Gastroesophageal sphincter (tissue), 3 donors: Measurements from ENCODE around the gene SGCE.

Experiments
- CTCF ChIP-seq, 4 experiments: fragments of 200-600 bp in 2 of 4; fragments of 450-650 bp in 2 of 4; sonication (generic) in 1 of 4; IDR thresholded peaks; one replicate each; pipeline ENCODE4 v1.5.1; 2017 to 2019; ENCODE audit warnings: antibody characterized with exemption in 4 of 4, mild to moderate bottlenecking in 2 of 4, moderate library complexity in 2 of 4
- EP300 ChIP-seq: sonication (generic); formaldehyde crosslinking; IDR thresholded peaks from one replicate; pipeline ENCODE4 v1.6.1; 2017; ENCODE audit warnings: antibody characterized with exemption, mild to moderate bottlenecking
- POLR2A ChIP-seq, 2 donors: fragments of 450-650 bp; IDR thresholded peaks; one replicate each; pipeline ENCODE4 v1.6.1; 2017; ENCODE audit warnings: antibody characterized with exemption in 2 of 2, mild to moderate bottlenecking in 2 of 2, moderate library complexity in 1 of 2
- POLR2AphosphoS5 ChIP-seq: sonication (generic); formaldehyde crosslinking; IDR thresholded peaks from one replicate; pipeline ENCODE4 v1.6.1; 2017; ENCODE audit warnings: antibody characterized with exemption

DNA sequence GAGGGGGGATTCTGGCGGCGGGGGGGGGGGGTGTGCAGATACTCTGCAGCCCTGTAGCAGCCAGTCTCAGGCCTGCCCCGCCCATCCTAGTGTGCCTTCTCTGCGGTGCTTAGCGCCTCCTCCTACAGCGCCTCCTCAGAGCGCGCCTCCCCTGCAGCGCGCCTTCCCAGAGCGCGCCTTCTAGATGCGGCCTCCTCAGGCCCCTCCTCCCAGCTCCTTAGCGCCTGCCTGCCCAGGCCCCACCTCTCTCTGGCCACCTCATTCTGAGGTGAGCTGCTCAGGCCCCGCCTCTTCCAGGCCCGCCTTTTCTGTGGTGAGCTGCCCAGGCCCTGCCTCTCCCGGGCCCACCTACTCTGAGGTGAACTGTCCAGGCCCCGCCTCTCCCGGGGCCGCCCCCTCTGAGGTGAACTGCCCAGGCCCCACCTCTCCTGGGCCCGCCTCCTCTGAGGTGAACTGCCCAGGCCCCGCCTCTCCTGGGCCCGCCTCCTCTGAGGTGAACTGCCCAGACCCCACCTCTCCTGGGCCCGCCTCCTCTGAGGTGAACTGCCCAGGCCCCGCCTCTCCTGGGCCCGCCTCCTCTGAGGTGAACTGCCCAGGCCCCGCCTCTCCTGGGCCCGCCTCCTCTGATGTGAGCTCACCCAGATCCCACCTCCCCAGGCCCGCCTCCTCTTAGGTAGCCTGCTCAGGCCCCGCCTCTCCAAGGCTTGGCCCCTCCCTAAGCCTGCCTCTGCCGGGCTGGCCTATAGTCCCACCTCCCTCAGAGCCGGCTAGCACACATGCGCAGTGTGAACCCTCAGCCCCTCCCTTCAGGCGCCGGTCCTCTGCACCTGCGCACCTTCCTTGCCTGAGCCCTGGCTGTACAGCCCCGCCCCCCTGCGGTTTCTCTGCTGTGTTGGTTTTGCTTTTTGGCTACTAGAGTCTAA is 2.1 kb upstream of the SGCE start:
- TF ChIP-seq CTCF (IDR thresholded peaks at IDR 0.05) (no peak), POLR2A (IDR thresholded peaks at IDR 0.05) (no peak), EP300 (no peak), POLR2AphosphoS5 (no peak)
